ENCODE results near the gene LASP1NB.

DNA sequence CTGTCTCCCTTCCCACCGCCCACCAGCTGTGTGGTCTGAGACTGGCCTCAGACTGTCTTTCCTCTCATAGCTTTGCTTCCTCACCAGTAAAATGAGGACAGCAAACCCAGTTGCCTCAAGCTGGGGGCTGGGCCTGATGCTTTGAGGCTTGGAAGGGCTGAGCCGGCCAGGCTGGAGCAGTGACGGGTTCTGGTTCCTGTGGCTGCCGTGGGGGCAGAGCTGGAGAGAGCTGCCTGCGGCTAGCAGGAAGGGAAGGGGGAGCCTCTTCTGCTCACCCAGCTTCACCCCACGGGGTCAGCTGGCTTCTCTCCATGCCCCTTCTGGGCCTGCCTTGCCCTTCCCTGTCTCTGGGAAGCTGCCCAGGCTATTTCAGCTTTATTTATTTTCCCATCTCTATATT lies 31.8 kb upstream of the LASP1NB start:
- TF ChIP-seq, protein P1, sequence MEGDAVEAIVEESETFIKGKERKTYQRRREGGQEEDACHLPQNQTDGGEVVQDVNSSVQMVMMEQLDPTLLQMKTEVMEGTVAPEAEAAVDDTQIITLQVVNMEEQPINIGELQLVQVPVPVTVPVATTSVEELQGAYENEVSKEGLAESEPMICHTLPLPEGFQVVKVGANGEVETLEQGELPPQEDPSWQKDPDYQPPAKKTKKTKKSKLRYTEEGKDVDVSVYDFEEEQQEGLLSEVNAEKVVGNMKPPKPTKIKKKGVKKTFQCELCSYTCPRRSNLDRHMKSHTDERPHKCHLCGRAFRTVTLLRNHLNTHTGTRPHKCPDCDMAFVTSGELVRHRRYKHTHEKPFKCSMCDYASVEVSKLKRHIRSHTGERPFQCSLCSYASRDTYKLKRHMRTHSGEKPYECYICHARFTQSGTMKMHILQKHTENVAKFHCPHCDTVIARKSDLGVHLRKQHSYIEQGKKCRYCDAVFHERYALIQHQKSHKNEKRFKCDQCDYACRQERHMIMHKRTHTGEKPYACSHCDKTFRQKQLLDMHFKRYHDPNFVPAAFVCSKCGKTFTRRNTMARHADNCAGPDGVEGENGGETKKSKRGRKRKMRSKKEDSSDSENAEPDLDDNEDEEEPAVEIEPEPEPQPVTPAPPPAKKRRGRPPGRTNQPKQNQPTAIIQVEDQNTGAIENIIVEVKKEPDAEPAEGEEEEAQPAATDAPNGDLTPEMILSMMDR (conservative IDR thresholded peaks at IDR 0.05; ENCODE audit: low read depth, low read length), result no peak
- no peak for TF ChIP-seq EZH2 (IDR thresholded peaks at IDR 0.05; ENCODE audit: borderline replicate concordance, low read depth, low read length, poor library complexity, severe bottlenecking)
